NCI-H1694 treated with DMSO at 0.1 percent for 48 hours (cell line): ENCODE results near the gene TSPAN18.

Experiments
- DNase-seq: peaks from one replicate; lab custom pipeline; 2025; lab: John Stamatoyannopoulos, UW

The TSPAN18 gene

GRCh38 chr11:44889266-44889665 lies 162.5 kb downstream of the TSPAN18 start:
- DNase-seq = no peak

GRCh38 chr11:44892843-44893242 lies 166.1 kb downstream of the TSPAN18 start:
- DNase-seq = no peak

GRCh38 chr11:44893308-44893822 lies 166.6 kb downstream of the TSPAN18 start:
- peak; percentile 90 for DNase-seq

- peak; percentile 90 for DNase-seq
Observed at GRCh38 chr11:44893846-44894617, 167.3 kb downstream of the TSPAN18 start.

- DNase-seq = no peak
Observed at GRCh38 chr11:44899959-44900358, 173.2 kb downstream of the TSPAN18 start.

- DNase-seq = no peak
Observed at GRCh38 chr11:44901120-44901633, 174.4 kb downstream of the TSPAN18 start.

- DNase-seq = no peak
Observed at GRCh38 chr11:44901786-44902185, 175.0 kb downstream of the TSPAN18 start.

GRCh38 chr11:44903035-44903434 lies 176.3 kb downstream of the TSPAN18 start:
- no peak for DNase-seq

- DNase-seq = no peak
Observed at GRCh38 chr11:44903518-44903917, 176.8 kb downstream of the TSPAN18 start.

GRCh38 chr11:44904261-44905020 lies 177.7 kb downstream of the TSPAN18 start:
- no peak for DNase-seq

GRCh38 chr11:44905131-44905866 lies 178.5 kb downstream of the TSPAN18 start:
- DNase-seq = no peak

- DNase-seq = no peak
Observed at GRCh38 chr11:44906649-44907048, 179.9 kb downstream of the TSPAN18 start.

GRCh38 chr11:44909557-44909956 lies 182.8 kb downstream of the TSPAN18 start:
- DNase-seq = no peak

GRCh38 chr11:44910591-44910990 lies 183.8 kb downstream of the TSPAN18 start:
- DNase-seq = no peak

- peak; percentile 76 for DNase-seq
Observed at GRCh38 chr11:44911029-44911814, 184.5 kb downstream of the TSPAN18 start.

GRCh38 chr11:44912270-44912987 lies 185.7 kb downstream of the TSPAN18 start:
- no peak for DNase-seq

GRCh38 chr11:44913502-44913901 lies 186.7 kb downstream of the TSPAN18 start:
- no peak for DNase-seq

GRCh38 chr11:44914105-44914504 lies 187.3 kb downstream of the TSPAN18 start:
- DNase-seq = no peak

GRCh38 chr11:44915004-44915403 lies 188.2 kb downstream of the TSPAN18 start:
- DNase-seq = no peak

GRCh38 chr11:44915621-44916020 lies 188.9 kb downstream of the TSPAN18 start:
- no peak for DNase-seq

- DNase-seq = no peak
Observed at GRCh38 chr11:44916331-44916730, 189.6 kb downstream of the TSPAN18 start.
